PC-3 (cell line): ENCODE results near the gene UGGT2. TPM values are rescaled to one million over a fixed set of nuclear protein-coding genes. Genes with fewer than 3 reads are reported as not detected.

Source experiments
- ATAC-seq: fragments of 200-7000 bp; cut with Tn5 transposase; 2 replicates; pipeline ENCODE4 v1.9.1; 2020; ENCODE audit warnings: mild to moderate bottlenecking, moderate library complexity
- BruUV-seq: library from RNA; stranded (reverse); fragments of 400-500 nt; replicated peaks from 2 replicates; lab custom pipeline; 2021; lab: Mats Ljungman, UMichigan
- CTCF ChIA-PET: fragments of 300-600 bp; sonication (Branson Sonifier 250); formaldehyde crosslinking; loops from one replicate; lab custom pipeline; 2022; ENCODE audit warnings: antibody characterized with exemption; lab: Charles Lee
- POLR2A ChIA-PET: fragments of 300-600 bp; sonication (Branson Sonifier 250); formaldehyde crosslinking; loops from one replicate; lab custom pipeline; 2022; ENCODE audit warnings: antibody characterized with exemption; ENCODE audit not compliant: unreplicated experiment; lab: Charles Lee
- DNase-seq: peaks from one replicate; pipeline ENCODE4 v3.0.0-alpha.2; 2015
- H2AFZ ChIP-seq: fragments of 300-600 bp; sonication (generic); 2 replicates; pipeline ENCODE4 v1.6.0; 2016; ENCODE audit warnings: antibody characterized with exemption, low read length
- H3F3A ChIP-seq: fragments of 300-600 bp; sonication (generic); one replicate; pipeline ENCODE4 v1.6.0; 2017; ENCODE audit warnings: antibody characterized with exemption, low read length, control low read depth, mild to moderate bottlenecking; ENCODE audit not compliant: unreplicated experiment
- H3K27ac ChIP-seq: fragments of 300-600 bp; sonication (generic); 2 replicates; pipeline ENCODE4 v1.5.1; 2016; ENCODE audit warnings: mild to moderate bottlenecking, low read length
- H3K27me3 ChIP-seq: fragments of 300-600 bp; sonication (generic); 2 replicates; pipeline ENCODE4 v1.6.1; 2016; ENCODE audit warnings: low read length, mixed read lengths
- H3K36me3 ChIP-seq: fragments of 300-600 bp; sonication (generic); 2 replicates; pipeline ENCODE4 v1.6.1; 2016; ENCODE audit warnings: low read depth, mixed run types, low read length, mixed read lengths
- H3K4me1 ChIP-seq: fragments of 300-600 bp; sonication (generic); 2 replicates; pipeline ENCODE4 v1.5.1; 2016; ENCODE audit warnings: low read length; ENCODE audit not compliant: insufficient read depth
- H3K4me2 ChIP-seq: fragments of 300-600 bp; sonication (generic); 2 replicates; pipeline ENCODE4 v1.6.0; 2016; ENCODE audit warnings: low read length
- H3K4me3 ChIP-seq: fragments of 300-600 bp; sonication (generic); 2 replicates; pipeline ENCODE4 v1.5.1; 2016; ENCODE audit warnings: mild to moderate bottlenecking, low read length, mixed read lengths
- H3K79me2 ChIP-seq: fragments of 300-600 bp; sonication (generic); 2 replicates; pipeline ENCODE4 v1.6.1; 2017; ENCODE audit warnings: low read length, mixed read lengths
- H3K9ac ChIP-seq: fragments of 300-600 bp; sonication (generic); 2 replicates; pipeline ENCODE4 v1.6.0; 2016; ENCODE audit warnings: mild to moderate bottlenecking, low read length
- H3K9me2 ChIP-seq: fragments of 300-600 bp; sonication (generic); replicated peaks from 2 replicates; pipeline ENCODE4 v1.6.1; 2016; ENCODE audit warnings: mixed run types, low read length, mixed read lengths
- H3K9me3 ChIP-seq: fragments of 300-600 bp; sonication (generic); 2 replicates; pipeline ENCODE4 v1.6.1; 2016; ENCODE audit warnings: low read length, mixed read lengths
- H4K20me1 ChIP-seq: fragments of 300-600 bp; sonication (generic); 2 replicates; pipeline ENCODE4 v1.6.1; 2016; ENCODE audit warnings: low read length, mixed read lengths
- EZH2 ChIP-seq: fragments of 300-600 bp; sonication (generic); IDR thresholded peaks from one replicate; pipeline ENCODE4 v1.6.1; 2017; ENCODE audit warnings: antibody characterized with exemption, mild to moderate bottlenecking, low read length; ENCODE audit not compliant: unreplicated experiment
- EZH2phosphoT487 ChIP-seq: fragments of 300-600 bp; sonication (generic); IDR thresholded peaks from 2 replicates; pipeline ENCODE4 v1.6.1; 2018; ENCODE audit warnings: mild to moderate bottlenecking, antibody characterized with exemption, low read length, borderline replicate concordance
- intact Hi-C: fragments of 100-400 bp; cut with micrococcal nuclease; formaldehyde crosslinking; loops from 2 replicates; pipeline ENCODE4 v1.9.0; 2023
- total RNA-seq: library from RNA; depleted of rRNA; stranded (reverse); fragments of >200 nt; gene quantifications from 2 replicates; pipeline ENCODE4 v1.2.3, GENCODE V29; 2014
- TF ChIP-seq, protein P1 (sequence below): fragments of 300-600 bp; sonication (generic); conservative IDR thresholded peaks from 2 replicates; pipeline ENCODE4 v1.5.1; 2017; ENCODE audit warnings: antibody characterized with exemption, low read depth, mild to moderate bottlenecking, low read length

UGGT2 gene
- total RNA-seq, 1 experiment from 2014 or later, result 24.3 TPM

DNA sequence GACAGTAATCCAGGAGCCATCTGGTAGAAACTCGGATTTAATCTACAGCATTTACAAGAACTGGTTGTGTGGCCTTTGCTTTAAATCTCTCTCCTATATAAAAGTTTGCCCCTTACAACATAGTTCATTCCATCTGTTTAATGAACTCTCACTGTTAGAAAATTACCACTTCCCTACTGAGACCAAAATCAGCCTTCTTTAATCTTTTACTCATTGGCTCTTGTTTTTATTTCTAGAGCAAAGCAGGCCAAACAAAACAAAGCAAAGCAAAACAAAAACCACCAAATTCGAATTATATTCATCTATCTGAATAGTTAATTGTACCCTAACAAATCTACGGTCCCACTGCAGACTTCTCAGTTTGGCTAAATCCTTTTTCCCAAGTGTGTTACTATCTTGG is 127.0 kb downstream of the UGGT2 start:
- CTCF ChIA-PET, result no interaction called here
- H3K4me1 ChIP-seq, result no peaks in the 10 kb centered on the region
- H3K27me3 ChIP-seq, result no peaks in the 10 kb centered on the region
- H3K9me3 ChIP-seq, result no peaks in the 10 kb centered on the region
- H3K9me2 ChIP-seq, result no peaks in the 10 kb centered on the region
- H2AFZ ChIP-seq, result no peak overlapping the region
- POLR2A ChIA-PET, result no interaction called here
- no peaks in the 10 kb centered on the region; the same call in 1 of the 2 replicates for H3K36me3 ChIP-seq
- no peak for ATAC-seq
- H3K79me2 ChIP-seq, result no peaks in the 10 kb centered on the region
- H3K4me3 ChIP-seq, result no peak overlapping the region
- no peak overlapping the region for H3K27ac ChIP-seq
- intact Hi-C loops, result no loop called here
- no peak for DNase-seq
- H3F3A ChIP-seq, result no peaks in the 10 kb centered on the region
- no peaks in the 10 kb centered on the region for H4K20me1 ChIP-seq
- BruUV-seq, result no TSS peak
- TF ChIP-seq EZH2phosphoT487 (no peak), EZH2 (no peak)
- TF ChIP-seq, protein P1, sequence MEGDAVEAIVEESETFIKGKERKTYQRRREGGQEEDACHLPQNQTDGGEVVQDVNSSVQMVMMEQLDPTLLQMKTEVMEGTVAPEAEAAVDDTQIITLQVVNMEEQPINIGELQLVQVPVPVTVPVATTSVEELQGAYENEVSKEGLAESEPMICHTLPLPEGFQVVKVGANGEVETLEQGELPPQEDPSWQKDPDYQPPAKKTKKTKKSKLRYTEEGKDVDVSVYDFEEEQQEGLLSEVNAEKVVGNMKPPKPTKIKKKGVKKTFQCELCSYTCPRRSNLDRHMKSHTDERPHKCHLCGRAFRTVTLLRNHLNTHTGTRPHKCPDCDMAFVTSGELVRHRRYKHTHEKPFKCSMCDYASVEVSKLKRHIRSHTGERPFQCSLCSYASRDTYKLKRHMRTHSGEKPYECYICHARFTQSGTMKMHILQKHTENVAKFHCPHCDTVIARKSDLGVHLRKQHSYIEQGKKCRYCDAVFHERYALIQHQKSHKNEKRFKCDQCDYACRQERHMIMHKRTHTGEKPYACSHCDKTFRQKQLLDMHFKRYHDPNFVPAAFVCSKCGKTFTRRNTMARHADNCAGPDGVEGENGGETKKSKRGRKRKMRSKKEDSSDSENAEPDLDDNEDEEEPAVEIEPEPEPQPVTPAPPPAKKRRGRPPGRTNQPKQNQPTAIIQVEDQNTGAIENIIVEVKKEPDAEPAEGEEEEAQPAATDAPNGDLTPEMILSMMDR, result no peak
- no peak overlapping the region for H3K4me2 ChIP-seq
- no peak overlapping the region for H3K9ac ChIP-seq

DNA sequence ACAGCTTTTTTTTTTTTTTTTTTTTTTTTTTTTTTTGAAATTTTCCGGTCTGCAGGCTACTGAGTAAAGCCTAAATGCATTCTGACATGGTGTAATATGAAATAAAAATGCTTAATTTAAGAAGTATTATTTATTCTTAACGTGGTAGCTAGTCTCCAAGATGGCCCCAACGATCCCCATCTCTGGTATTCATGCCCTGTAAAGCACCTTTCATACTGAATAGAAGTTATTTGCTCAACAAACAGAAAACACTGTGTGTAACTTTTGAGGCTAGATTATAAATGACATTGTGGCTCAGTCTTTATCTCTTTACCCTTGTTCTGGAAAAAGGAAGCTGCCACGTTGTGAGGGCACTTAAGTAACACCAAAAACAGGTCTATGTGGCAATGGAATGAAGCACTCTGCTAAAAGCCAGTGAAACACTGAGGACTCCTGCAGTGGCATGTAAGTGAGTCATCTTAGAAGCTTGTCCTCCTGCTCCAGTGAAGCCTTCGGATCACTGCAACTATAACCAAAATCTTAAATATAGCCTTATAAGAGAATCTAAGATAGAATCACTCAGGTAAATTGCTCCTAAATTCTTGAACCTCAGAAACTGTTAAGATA is 128.7 kb downstream of the UGGT2 start:
- Histone ChIP-seq H3K36me3 (no peaks in the 10 kb centered on the region; the same call in 1 of the 2 replicates), H3F3A (no peaks in the 10 kb centered on the region), H3K79me2 (no peaks in the 10 kb centered on the region), H3K27me3 (no peaks in the 10 kb centered on the region), H3K9me2 (no peaks in the 10 kb centered on the region), H3K4me2 (no peak overlapping the region), H3K9ac (no peak overlapping the region), H3K27ac (no peak overlapping the region), H2AFZ (no peak overlapping the region), H3K9me3 (no peaks in the 10 kb centered on the region), H4K20me1 (no peaks in the 10 kb centered on the region), H3K4me3 (no peak overlapping the region), H3K4me1 (no peaks in the 10 kb centered on the region)
- ATAC-seq, result peak; percentile 84
- ChIA-PET POLR2A (no interaction called here), CTCF (no interaction called here)
- no TSS peak for BruUV-seq
- intact Hi-C loops, result no loop called here
- peak; percentile 40 for DNase-seq
- TF ChIP-seq, protein P1, result no peak
- TF ChIP-seq EZH2phosphoT487 (no peak), EZH2 (no peak)

DNA sequence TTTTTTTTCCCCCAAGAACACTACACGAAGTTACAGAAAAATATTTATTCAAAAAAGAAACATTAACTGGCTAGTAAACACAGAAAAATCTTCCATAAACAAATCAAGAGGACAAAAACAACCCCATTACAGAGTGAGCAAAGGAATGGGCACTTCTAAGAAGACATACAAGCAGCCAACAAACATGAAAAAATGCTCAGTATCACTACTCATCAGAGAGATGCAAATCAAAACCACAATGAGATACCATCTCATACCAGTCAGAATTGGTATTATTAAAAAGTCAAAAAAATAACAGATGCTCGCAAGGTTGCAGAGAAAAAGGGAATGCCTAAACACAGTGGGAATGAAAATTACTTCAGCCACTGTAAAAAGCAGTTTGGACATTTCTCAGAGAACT is 131.7 kb downstream of the UGGT2 start:
- H2AFZ ChIP-seq, result no peak overlapping the region
- H3K9ac ChIP-seq, result no peak overlapping the region
- ATAC-seq (no peak), DNase-seq (no peak)
- no peaks in the 10 kb centered on the region; the same call in 1 of the 2 replicates for H3K36me3 ChIP-seq
- no peaks in the 10 kb centered on the region for H3K9me3 ChIP-seq
- no peaks in the 10 kb centered on the region for H3K27me3 ChIP-seq
- no peaks in the 10 kb centered on the region for H3K4me1 ChIP-seq
- no peak overlapping the region for H3K4me2 ChIP-seq
- no peaks in the 10 kb centered on the region for H3K79me2 ChIP-seq
- ChIA-PET CTCF (no interaction called here), POLR2A (no interaction called here)
- no peak overlapping the region for H3K27ac ChIP-seq
- H3F3A ChIP-seq, result no peaks in the 10 kb centered on the region
- no TSS peak for BruUV-seq
- TF ChIP-seq EZH2 (no peak), EZH2phosphoT487 (no peak)
- TF ChIP-seq, protein P1, result no peak
- no peaks in the 10 kb centered on the region for H3K9me2 ChIP-seq
- no peaks in the 10 kb centered on the region for H4K20me1 ChIP-seq
- intact Hi-C loops, result no loop called here
- H3K4me3 ChIP-seq, result no peak overlapping the region
